Adrenal gland (tissue), 12 donors: Measurements from ENCODE around the gene LSM7. TPM values are rescaled to one million over a fixed set of nuclear protein-coding genes. Genes with fewer than 3 reads are reported as not detected.

ENCODE experiments used
- DNase-seq, 7 donors: peaks; one replicate each; pipeline ENCODE4 v3.0.0-alpha.2; 2019 to 2020
- H3K27ac ChIP-seq, 5 donors: fragments of 200-600 bp; sonication (generic) in 4 of 5; 1 replicate in 3 of 5; 2 replicates in 2 of 5; pipeline versions ENCODE4 v1.5.1 to v1.8.0; 2016 to 2020; ENCODE audit warnings: mild to moderate bottlenecking in 1 of 5
- H3K27me3 ChIP-seq: fragments of 200-600 bp; 2 replicates; pipeline ENCODE4 v1.8.0; 2021
- H3K36me3 ChIP-seq, 2 donors: fragments of 200-600 bp; replicated peaks in 1 of 2; 1 replicate in 1 of 2; 2 replicates in 1 of 2; pipeline versions ENCODE4 v1.5.1 to v1.8.0; 2018 to 2022
- H3K4me1 ChIP-seq, 2 donors: fragments of 200-600 bp; replicated peaks in 1 of 2; 1 replicate in 1 of 2; 2 replicates in 1 of 2; pipeline versions ENCODE4 v1.5.1 to v1.8.0; 2018 to 2021
- H3K4me3 ChIP-seq, 4 donors: fragments of 200-600 bp; sonication (generic) in 3 of 4; one replicate each; pipeline ENCODE4 v1.5.1; 2016 to 2018
- H3K9me3 ChIP-seq, 3 donors: fragments of 200-600 bp; sonication (generic) in 1 of 3; replicated peaks in 1 of 3; 1 replicate in 2 of 3; 2 replicates in 1 of 3; pipeline versions ENCODE4 v1.5.1 to v1.8.0; 2016 to 2021
- CTCF ChIP-seq, 6 experiments: fragments of 450-650 bp in 4 of 6; fragments of 200-600 bp in 2 of 6; sonication (generic) in 1 of 6; IDR thresholded peaks; 1 replicate in 5 of 6; 2 replicates in 1 of 6; pipeline versions ENCODE4 v1.5.1 to v1.8.0; 2016 to 2021; ENCODE audit warnings: antibody characterized with exemption in 6 of 6, mild to moderate bottlenecking in 2 of 6, moderate library complexity in 1 of 6
- POLR2A ChIP-seq, 2 donors: fragments of 450-650 bp; IDR thresholded peaks; one replicate each; pipeline ENCODE4 v1.6.1; 2017; ENCODE audit warnings: antibody characterized with exemption in 2 of 2, mild to moderate bottlenecking in 2 of 2, moderate library complexity in 1 of 2
- WGBS, 4 donors: extraction: QIAGEN DNeasy Blood & Tissue Kit in 2 of 4; methylation state at CpG; one replicate each; pipeline versions ENCODE4 v1.1.5 to v1.1.7; 2013 to 2017; 5-methylcytosine and 5-hydroxymethylcytosine counted together
- intact Hi-C, 2 donors: fragments of 100-400 bp; cut with DNase I; formaldehyde crosslinking; loops; one replicate each; pipeline versions ENCODE4 v1.14.1 to v1.15.0; 2022 to 2023
- polyA plus RNA-seq, 3 donors: library from polyadenylated mRNA; stranded (reverse); fragments of 200-250 nt in 2 of 3; fragments of 350-450 nt in 1 of 3; fragmentation: Illumina TruSeq in 1 of 3; extraction: RNeasy Lipid Tissue Mini Kit (QIAGEN cat#74804) in 1 of 3; gene quantifications; one replicate each; pipeline ENCODE4 v1.2.3, GENCODE V29; 2013 to 2014
- total RNA-seq, 9 donors: library from RNA; depleted of rRNA in 4 of 9; stranded (reverse); fragments of >200 nt in 4 of 9; fragments of 120-200 nt in 1 of 9; fragmentation: NEBNext Ultra II Directional in 1 of 9; extraction: Animal tissue kit (Norgen Biotek cat#: 25700) in 1 of 9; gene quantifications; one replicate each; pipeline versions ENCODE4 v1.1.0 to v1.2.4, GENCODE V29; 2013 to 2023
- donor health status: healthy with polysubstance abuse.
- donor health status: Bipolar disorder and iron deficiency.
- donor health status: DM: yes; HTN: yes; CAD: no.
- donor health status: DM: no; HTN: no; CAD: no.
- donor health status: DM: no; HTN: no; CAD: no.
- donor health status: DM: yes; HTN: yes; CAD: no.

LSM7 gene
- total and polyA plus RNA-seq, 12 donors, result 24.1 to 355 (median 78.1) TPM

DNA sequence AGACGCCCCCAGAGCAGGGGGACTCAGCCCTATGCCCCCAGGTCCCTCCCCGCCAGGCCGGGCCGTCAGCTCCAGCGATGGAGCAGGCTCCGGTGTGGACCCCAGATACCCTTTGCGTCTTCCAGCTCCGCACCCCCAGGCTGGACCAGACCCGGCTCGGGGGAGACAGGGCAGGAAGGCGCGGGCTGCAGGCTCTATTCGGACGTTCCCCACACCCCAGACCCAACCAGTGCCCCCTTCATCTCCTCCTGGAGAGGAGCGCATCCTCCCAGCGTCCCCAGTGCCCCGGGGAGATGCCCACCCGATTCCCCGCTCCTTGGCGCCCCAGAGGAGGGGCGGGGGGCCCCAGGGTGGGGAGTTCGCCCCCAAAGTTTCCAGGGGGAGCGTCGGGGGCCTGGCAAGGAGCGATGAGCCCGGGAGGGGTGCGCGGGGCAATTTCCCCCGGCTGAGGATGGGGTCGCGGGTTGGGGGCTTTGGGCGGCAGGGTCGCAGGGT lies 20.8 kb downstream of the LSM7 start:
- H3K27me3 ChIP-seq, result peaks cover 22% of the 10 kb centered on the region
- intact Hi-C loops, result no loop called here
- H3K4me1 ChIP-seq, result peaks cover 0 to 3% of the 10 kb centered on the region in 2 donors
- no peak overlapping the region for H3K4me3 ChIP-seq
- H3K27ac ChIP-seq, result no peak overlapping the region
- DNase-seq, result no peak
- WGBS, 4 donors, result 8 to 25% (median 15%) methylated on average over 5 to 33 of the region's 33 CpGs
- no peaks in the 10 kb centered on the region for H3K9me3 ChIP-seq
- no peaks in the 10 kb centered on the region for H3K36me3 ChIP-seq
- TF ChIP-seq CTCF (IDR thresholded peaks at IDR 0.05), result no peak
- TF ChIP-seq POLR2A (IDR thresholded peaks at IDR 0.05), result no peak

- intact Hi-C loops, result no loop called here
- no peak for DNase-seq
- no peak for TF ChIP-seq CTCF (IDR thresholded peaks at IDR 0.05)
- TF ChIP-seq POLR2A (IDR thresholded peaks at IDR 0.05), result no peak
- Histone ChIP-seq H3K9me3 (no peaks in the 10 kb centered on the region), H3K36me3 (no peaks in the 10 kb centered on the region), H3K27ac (no peak overlapping the region), H3K27me3 (peaks cover 27% of the 10 kb centered on the region), H3K4me1 (peaks cover 0 to 7% of the 10 kb centered on the region in 2 donors), H3K4me3 (no peak overlapping the region)
- WGBS, 4 donors, result 52 to 65% (median 58%) methylated on average over 9 to 17 of the region's 17 CpGs
Measured at GRCh38 chr19:2306971-2307370, 21.4 kb downstream of the LSM7 start.

DNA sequence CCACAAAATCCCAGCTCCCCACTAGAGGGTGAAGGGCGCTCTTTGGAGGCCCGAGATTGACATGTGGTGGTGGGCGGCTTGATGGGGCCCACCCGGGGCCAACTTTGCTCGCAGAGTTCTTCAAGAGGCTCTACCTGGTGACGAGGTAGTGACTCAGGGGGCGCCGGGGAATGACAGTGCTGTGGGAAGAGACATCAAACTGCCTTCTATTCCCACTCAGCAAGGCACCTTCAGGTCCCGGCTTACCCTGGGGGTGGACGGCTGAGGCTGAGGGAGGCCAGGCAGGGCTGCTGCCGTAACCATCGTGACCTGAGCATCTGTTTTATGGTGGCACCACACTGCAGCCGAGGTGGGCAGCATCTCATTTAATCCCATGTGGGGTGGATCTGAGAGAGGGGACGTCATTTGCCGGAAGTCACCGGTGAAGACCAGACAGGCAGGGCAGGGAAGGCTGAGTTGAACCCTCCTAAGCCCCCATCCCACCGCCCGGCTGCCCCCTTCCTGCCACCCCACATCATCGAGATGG lies 22.0 kb downstream of the LSM7 start:
- no peaks in the 10 kb centered on the region for H3K9me3 ChIP-seq
- H3K27me3 ChIP-seq, result peaks cover 27% of the 10 kb centered on the region
- H3K4me3 ChIP-seq, result no peak overlapping the region
- no peak for TF ChIP-seq CTCF (IDR thresholded peaks at IDR 0.05)
- no peak for TF ChIP-seq POLR2A (IDR thresholded peaks at IDR 0.05)
- no peak overlapping the region for H3K27ac ChIP-seq
- 71 to 75% (median 73%) methylated on average over 6 to 19 of the region's 19 CpGs for WGBS, 4 donors
- no peaks in the 10 kb centered on the region for H3K36me3 ChIP-seq
- H3K4me1 ChIP-seq, result peaks cover 0 to 7% of the 10 kb centered on the region in 2 donors
- intact Hi-C loops, result no loop called here
- no peak for DNase-seq

GRCh38 chr19:2305452-2306280 lies 22.7 kb downstream of the LSM7 start:
- H3K9me3 ChIP-seq, result no peaks in the 10 kb centered on the region
- peaks cover 0 to 7% of the 10 kb centered on the region in 2 donors for H3K4me1 ChIP-seq
- peaks cover 27% of the 10 kb centered on the region for H3K27me3 ChIP-seq
- no peak overlapping the region for H3K27ac ChIP-seq
- TF ChIP-seq CTCF (IDR thresholded peaks at IDR 0.05) (no peak), POLR2A (IDR thresholded peaks at IDR 0.05) (no peak)
- no peak for DNase-seq
- H3K4me3 ChIP-seq, result no peak overlapping the region
- 72 to 78% (median 74%) methylated on average over 14 to 19 of the region's 19 CpGs for WGBS, 4 donors
- intact Hi-C loops, result no loop called here
- no peaks in the 10 kb centered on the region for H3K36me3 ChIP-seq
